ENCODE data around the gene SLC25A45. TPM values are rescaled to one million over a fixed set of nuclear protein-coding genes. Genes with fewer than 3 reads are reported as not detected.
A peak's percentile ranks its signal among the peaks of the same experiment; 100 is the strongest.
"Not testable (repeated sequence)": the region's sequence is repeated elsewhere in the genome, so short reads cannot be mapped to it uniquely, and the experiment has no call there.

Gene SLC25A45
- total RNA-seq, 1 donor from 2014 or later: 7.1 TPM

- no peak for DNase-seq (ENCODE audit: low spot score)
Observed at GRCh38 chr11:65362966-65363365, 19.5 kb downstream of the SLC25A45 start.

- DNase-seq (ENCODE audit: low spot score): no peak
Observed at GRCh38 chr11:65362320-65362931, 20.0 kb downstream of the SLC25A45 start.

- no peak for DNase-seq (ENCODE audit: low spot score)
Observed at GRCh38 chr11:65357856-65358356, 24.5 kb downstream of the SLC25A45 start.

GRCh38 chr11:65356394-65356972 lies 26.0 kb downstream of the SLC25A45 start:
- DNase-seq (ENCODE audit: low spot score): no peak

GRCh38 chr11:65355776-65356393 lies 26.6 kb downstream of the SLC25A45 start:
- DNase-seq (ENCODE audit: low spot score): peak; percentile 33

GRCh38 chr11:65355013-65355775 lies 27.3 kb downstream of the SLC25A45 start:
- no peak for DNase-seq (ENCODE audit: low spot score)

GRCh38 chr11:65354265-65355012 lies 28.0 kb downstream of the SLC25A45 start, which contains the start of gene TIGD3:
Gene TIGD3, plus strand, starts transcription at chr11:65354751. Its CDS starts 1,058 bp downstream, at chr11:65355809.
- peak; percentile 97 for DNase-seq (ENCODE audit: low spot score)

GRCh38 chr11:65353900-65354264 lies 28.6 kb downstream of the SLC25A45 start:
- DNase-seq (ENCODE audit: low spot score): no peak

GRCh38 chr11:65353376-65353775 lies 29.1 kb downstream of the SLC25A45 start:
- no peak for DNase-seq (ENCODE audit: low spot score)

- DNase-seq (ENCODE audit: low spot score): no peak
Observed at GRCh38 chr11:65352783-65353182, 29.7 kb downstream of the SLC25A45 start.

- DNase-seq (ENCODE audit: low spot score): no peak
Observed at GRCh38 chr11:65351511-65351910, 30.9 kb downstream of the SLC25A45 start.

GRCh38 chr11:65341856-65342255 lies 40.6 kb downstream of the SLC25A45 start:
- DNase-seq (ENCODE audit: low spot score): no peak

- DNase-seq (ENCODE audit: low spot score): no peak
Observed at GRCh38 chr11:65340226-65340625, 42.2 kb downstream of the SLC25A45 start.

- DNase-seq (ENCODE audit: low spot score): no peak
Observed at GRCh38 chr11:65338676-65339075, 43.8 kb downstream of the SLC25A45 start.

- DNase-seq (ENCODE audit: low spot score): no peak
Observed at GRCh38 chr11:65334696-65335295, 47.6 kb downstream of the SLC25A45 start.

- not testable (repeated sequence) for DNase-seq (ENCODE audit: low spot score)
Observed at GRCh38 chr11:65332591-65332990, 49.9 kb downstream of the SLC25A45 start.

GRCh38 chr11:65330544-65330943 lies 51.9 kb downstream of the SLC25A45 start:
- DNase-seq (ENCODE audit: low spot score): no peak

GRCh38 chr11:65329944-65330403 lies 52.5 kb downstream of the SLC25A45 start:
- DNase-seq (ENCODE audit: low spot score): peak; percentile 94

GRCh38 chr11:65329478-65329877 lies 53.0 kb downstream of the SLC25A45 start:
- DNase-seq (ENCODE audit: low spot score): no peak

GRCh38 chr11:65327021-65327420 lies 55.4 kb downstream of the SLC25A45 start:
- DNase-seq (ENCODE audit: low spot score): no peak

- no peak for DNase-seq (ENCODE audit: low spot score)
Observed at GRCh38 chr11:65325435-65325834, 57.0 kb downstream of the SLC25A45 start.
